MG63 (cell line): ENCODE results near the gene RYR1. TPM values are rescaled to one million over a fixed set of nuclear protein-coding genes. Genes with fewer than 3 reads are reported as not detected.
"Not testable (repeated sequence)": the region's sequence is repeated elsewhere in the genome, so short reads cannot be mapped to it uniquely, and the experiment has no call there.

Source experiments
- DNase-seq: peaks from one replicate; pipeline ENCODE4 v3.0.0-alpha.2; 2020
- H3K27me3 ChIP-seq: fragments of 250-450 bp; sonication (Bioruptor Pico); 2 replicates; pipeline ENCODE4 v1.5.1; 2020; ENCODE audit warnings: mild to moderate bottlenecking, moderate library complexity
- H3K36me3 ChIP-seq: fragments of 250-450 bp; sonication (Bioruptor Pico); 2 replicates; pipeline ENCODE4 v1.5.1; 2020; ENCODE audit warnings: mild to moderate bottlenecking, moderate library complexity
- H3K4me3 ChIP-seq: fragments of 250-450 bp; sonication (Bioruptor Pico); 2 replicates; pipeline ENCODE4 v1.5.1; 2020; ENCODE audit warnings: mild to moderate bottlenecking, moderate library complexity
- H3K9me3 ChIP-seq: fragments of 250-450 bp; sonication (Bioruptor Pico); 2 replicates; pipeline ENCODE4 v1.5.1; 2020; ENCODE audit warnings: mild to moderate bottlenecking, moderate library complexity
- total RNA-seq: library from RNA; depleted of rRNA; stranded (reverse); fragments of >200 nt; shearing (Covaris generic); gene quantifications from 2 replicates; pipeline ENCODE4 v1.2.3, GENCODE V29; 2014; ENCODE audit warnings: low replicate concordance

The RYR1 gene
- total RNA-seq, 1 experiment from 2014 or later, result not detected

DNA sequence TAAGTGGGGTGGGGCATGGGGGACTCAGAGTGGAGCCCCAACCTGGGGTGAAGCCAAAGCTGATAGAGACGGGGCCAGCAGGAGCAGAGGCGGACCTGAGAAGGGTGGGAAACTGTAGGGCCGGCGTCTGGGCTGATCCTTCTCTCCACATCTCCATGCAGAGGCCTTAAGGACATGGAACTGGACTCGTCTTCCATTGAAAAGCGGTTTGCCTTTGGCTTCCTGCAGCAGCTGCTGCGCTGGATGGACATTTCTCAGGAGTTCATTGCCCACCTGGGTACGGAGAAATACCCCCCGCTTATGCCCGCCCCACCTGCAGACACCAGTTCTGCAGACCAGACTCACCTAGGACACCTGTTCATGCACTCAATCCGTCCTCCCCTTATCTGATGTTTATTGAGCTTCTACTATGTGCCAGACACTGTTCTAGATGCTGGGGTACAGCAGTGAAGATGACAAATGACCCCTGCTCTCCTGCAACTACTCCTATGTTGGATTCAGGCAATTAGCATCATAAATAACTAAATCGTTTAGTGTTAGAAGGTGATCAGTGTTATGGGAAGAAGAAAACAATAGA lies 74.1 kb downstream of the RYR1 start:
- Histone ChIP-seq H3K36me3 (no peaks in the 10 kb centered on the region), H3K27me3 (peaks cover 11% of the 10 kb centered on the region), H3K9me3 (no peaks in the 10 kb centered on the region), H3K4me3 (no peak overlapping the region)
- DNase-seq, result no peak

DNA sequence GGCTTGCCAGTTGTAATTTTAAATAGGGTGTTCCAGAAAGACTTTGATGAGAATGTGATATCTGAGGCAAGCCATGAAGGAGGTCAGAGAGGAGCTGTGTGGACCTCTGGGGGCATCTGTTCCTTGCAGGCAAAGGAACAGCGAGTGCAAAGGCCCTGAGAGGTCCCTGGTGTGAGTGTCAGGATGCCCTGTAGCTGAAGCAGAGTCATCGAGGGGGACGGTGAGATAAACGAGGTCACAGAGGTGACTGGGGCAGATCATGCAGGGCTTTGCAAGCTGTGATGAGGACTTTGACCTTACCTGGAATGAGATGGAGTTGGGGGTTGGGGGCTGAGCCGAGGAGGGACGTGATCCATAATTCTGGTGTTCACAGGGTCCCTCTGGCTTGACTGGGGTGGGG lies 75.0 kb downstream of the RYR1 start:
- Histone ChIP-seq H3K4me3 (no peak overlapping the region), H3K9me3 (no peaks in the 10 kb centered on the region), H3K27me3 (peaks cover 14% of the 10 kb centered on the region), H3K36me3 (no peaks in the 10 kb centered on the region)
- no peak for DNase-seq

DNA sequence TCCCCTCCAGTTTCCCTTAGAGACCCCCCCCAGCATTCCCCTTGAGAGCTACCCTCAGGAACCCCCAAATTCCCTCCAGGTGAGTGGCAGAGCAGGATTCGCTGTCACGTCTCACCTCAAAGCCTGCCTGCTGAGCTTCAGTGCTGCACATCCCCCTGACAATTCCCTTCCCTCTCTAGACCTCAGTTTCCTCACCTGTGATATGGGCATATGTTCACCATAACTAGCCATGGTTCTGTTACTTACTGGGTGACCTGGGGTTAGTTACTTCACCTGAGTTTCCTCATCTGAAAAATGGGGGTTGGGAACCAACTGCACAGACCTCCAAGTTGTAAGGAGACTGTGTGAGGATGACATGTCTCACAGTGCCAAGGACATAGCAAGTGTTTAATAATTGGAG lies 75.5 kb downstream of the RYR1 start:
- DNase-seq, result no peak

DNA sequence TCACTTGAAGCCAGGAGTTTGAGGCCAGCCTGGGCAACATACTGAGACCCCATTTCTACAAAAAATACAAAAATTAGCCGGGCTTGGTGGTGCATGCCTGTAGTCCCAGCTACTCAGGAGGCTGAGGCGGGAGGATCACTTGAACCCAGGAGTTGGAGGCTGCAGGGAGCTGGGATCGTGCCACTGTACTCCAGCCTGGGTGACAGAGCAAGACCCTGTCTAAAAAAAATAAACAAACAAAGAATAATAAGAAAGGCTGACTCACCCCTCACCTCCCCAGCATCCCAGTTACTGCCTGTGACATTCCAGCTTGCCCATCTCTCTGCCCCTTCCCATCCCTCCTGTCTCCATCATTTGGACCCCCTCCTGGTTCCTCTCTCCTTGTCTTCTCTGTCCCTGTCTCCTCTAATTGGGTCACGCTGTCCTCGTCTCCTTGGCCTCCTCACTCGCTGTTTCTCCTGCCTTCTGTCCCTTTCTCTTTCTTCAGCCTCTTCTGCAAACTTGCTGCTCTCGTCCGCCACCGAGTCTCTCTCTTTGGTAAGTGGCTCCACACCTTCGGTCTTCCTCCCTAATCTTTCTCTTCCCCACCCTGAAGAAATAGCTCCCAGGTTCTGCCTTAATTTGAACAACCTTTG lies 77.7 kb downstream of the RYR1 start:
- H3K27me3 ChIP-seq, result peaks cover 18% of the 10 kb centered on the region; the same call in 1 of the 2 replicates
- H3K36me3 ChIP-seq, result no peaks in the 10 kb centered on the region
- no peaks in the 10 kb centered on the region for H3K9me3 ChIP-seq
- no peak for DNase-seq
- H3K4me3 ChIP-seq, result no peak overlapping the region

More for the DNA sequence above, 75.5 kb downstream of the RYR1 start:
- no peaks in the 10 kb centered on the region for H3K36me3 ChIP-seq
- H3K27me3 ChIP-seq, result peaks cover 18% of the 10 kb centered on the region; the same call in 1 of the 2 replicates
- no peaks in the 10 kb centered on the region for H3K9me3 ChIP-seq
- H3K4me3 ChIP-seq, result no peak overlapping the region

DNA sequence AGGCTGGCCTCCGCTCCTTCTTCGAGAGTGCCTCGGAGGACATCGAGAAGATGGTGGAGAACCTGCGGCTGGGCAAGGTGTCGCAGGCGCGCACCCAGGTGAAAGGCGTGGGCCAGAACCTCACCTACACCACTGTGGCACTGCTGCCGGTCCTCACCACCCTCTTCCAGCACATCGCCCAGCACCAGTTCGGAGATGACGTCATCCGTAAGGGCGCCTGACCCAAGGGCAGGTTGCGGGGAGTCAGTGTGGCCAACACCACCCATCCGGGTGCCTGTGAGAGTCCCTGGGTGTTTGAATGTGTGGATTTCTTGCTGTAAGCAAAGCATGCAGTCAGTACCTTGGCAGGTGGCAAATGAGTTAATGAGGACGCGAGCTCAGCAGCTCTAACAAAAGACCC lies 78.8 kb downstream of the RYR1 start:
- DNase-seq, result no peak
- Histone ChIP-seq H3K36me3 (no peaks in the 10 kb centered on the region), H3K27me3 (peaks cover 18% of the 10 kb centered on the region; the same call in 1 of the 2 replicates), H3K9me3 (no peaks in the 10 kb centered on the region), H3K4me3 (no peak overlapping the region)

DNA sequence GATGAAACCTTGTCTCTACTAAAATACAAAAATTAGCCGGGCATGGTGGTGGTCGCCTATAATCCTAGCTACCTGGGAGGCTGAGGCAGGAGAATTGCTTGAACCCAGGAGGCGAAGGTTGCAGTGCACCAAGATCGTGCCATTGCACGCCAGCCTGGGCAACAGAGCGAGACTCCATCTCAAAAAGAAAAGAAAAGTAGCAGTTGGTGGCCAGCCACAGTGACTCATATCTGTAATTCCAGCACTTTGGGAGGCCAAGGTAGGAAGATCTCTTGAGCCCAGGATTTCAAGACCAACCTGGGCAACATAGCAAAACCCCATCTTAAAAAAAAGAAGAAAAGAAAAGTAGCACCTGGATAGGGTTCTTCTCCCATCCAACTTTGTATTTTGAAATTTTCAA lies 79.7 kb downstream of the RYR1 start:
- DNase-seq, H3K36me3 ChIP-seq, H3K9me3 ChIP-seq, H3K4me3 ChIP-seq: not testable (repeated sequence)
- peaks cover 18% of the 10 kb centered on the region; the same call in 1 of the 2 replicates for H3K27me3 ChIP-seq

DNA sequence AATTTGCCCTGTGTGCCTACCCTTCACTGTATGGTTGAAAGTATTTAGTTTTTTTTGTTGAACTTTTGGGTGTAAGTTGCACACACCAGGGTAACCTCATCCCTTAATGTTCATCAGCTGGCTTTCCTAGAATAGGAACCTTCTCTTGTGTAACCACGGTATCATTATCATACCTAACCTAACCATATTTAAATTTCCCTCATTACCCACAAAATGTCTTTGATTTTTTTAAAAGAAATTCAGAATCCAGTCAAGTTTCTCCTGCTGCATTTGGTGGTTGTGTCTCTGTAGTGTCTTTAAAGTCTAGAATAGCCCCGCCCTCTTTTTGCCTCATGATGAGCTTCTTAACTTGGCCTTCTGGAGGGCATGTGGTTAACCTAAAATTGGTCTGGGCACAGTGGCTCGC lies 80.3 kb downstream of the RYR1 start:
- Histone ChIP-seq H3K4me3 (no peak overlapping the region), H3K36me3 (no peaks in the 10 kb centered on the region), H3K27me3 (peaks cover 15% of the 10 kb centered on the region; the same call in 1 of the 2 replicates), H3K9me3 (no peaks in the 10 kb centered on the region)
- DNase-seq, result no peak

DNA sequence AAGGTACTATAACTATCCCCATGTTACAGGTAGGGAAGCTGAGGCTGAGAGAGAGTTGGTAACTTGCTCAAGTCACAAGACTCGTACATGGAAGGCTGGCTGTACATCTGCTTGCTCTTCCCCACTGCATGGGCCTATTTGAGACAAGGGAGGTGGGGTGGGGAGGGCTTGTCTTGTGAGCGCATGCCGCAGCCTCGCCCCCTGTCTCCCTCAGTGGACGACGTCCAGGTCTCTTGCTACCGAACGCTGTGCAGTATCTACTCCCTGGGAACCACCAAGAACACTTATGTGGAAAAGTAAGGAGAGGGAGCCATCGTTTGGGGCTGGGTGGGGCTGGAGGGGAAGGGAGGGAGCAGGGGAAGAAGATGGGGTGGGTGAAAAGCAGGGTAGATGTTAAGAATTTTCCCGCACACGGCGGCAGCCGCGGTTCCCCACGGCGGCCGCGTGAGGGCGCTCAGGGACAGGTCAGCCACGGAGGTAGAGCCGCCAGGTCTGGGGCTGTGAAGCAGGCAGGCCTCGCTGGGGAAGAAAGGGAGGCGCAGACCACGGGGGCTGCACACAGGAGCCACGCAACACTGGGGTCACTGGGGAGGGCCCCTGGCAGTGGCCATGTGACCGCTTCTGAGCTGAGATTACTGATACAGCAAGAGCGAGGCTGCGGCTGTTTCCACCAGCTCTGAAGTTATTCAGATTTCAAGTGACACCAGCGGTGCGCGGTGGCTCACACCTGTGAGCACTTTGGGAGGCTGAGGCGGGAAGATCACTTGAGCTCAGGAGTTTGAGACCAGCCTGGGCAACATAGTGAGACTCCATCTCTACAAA lies 81.5 kb downstream of the RYR1 start:
- no peak overlapping the region for H3K4me3 ChIP-seq
- H3K36me3 ChIP-seq, result no peaks in the 10 kb centered on the region
- H3K9me3 ChIP-seq, result no peaks in the 10 kb centered on the region
- peak; percentile 54 for DNase-seq
- H3K27me3 ChIP-seq, result peaks cover 11% of the 10 kb centered on the region; the same call in 1 of the 2 replicates

DNA sequence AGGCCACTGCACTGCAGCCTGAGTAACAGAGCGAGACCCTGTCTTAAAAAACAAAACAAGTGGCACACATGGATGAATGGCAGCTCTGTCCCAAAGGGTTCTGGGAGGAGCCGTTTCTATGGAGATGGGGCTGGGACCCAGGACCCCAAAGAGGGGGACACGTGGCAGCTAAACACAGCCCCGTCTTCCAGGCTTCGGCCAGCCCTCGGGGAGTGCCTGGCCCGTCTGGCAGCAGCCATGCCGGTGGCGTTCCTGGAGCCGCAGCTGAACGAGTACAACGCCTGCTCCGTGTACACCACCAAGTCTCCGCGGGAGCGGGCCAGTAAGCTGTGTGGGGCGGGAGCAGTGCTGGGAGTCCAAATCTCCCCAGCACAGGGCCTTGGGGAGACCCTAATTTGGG lies 82.4 kb downstream of the RYR1 start:
- H3K36me3 ChIP-seq, result no peaks in the 10 kb centered on the region
- no peak for DNase-seq
- no peak overlapping the region for H3K4me3 ChIP-seq
- H3K9me3 ChIP-seq, result no peaks in the 10 kb centered on the region
- H3K27me3 ChIP-seq, result peaks cover 13% of the 10 kb centered on the region; the same call in 1 of the 2 replicates

DNA sequence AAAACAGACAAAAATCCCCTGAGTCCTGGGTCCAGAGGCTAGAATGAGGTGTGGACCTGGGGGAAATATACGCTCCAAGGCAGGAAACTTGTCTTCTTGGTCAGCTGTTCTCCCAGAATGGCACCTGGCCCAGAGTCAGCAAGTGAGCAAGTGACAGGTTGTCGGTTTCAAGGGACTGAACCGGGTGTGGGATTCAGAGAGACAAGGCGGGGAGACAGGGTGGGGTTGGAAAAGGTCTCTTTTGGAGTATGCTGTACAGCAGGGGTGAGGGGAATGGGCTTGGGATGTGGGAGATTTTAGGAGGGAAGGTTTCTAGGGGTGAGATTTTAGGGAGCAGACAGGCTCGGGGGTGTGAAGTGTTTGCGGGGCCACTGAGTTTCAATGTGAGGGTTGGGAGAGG lies 83.3 kb downstream of the RYR1 start:
- no peaks in the 10 kb centered on the region for H3K36me3 ChIP-seq
- H3K4me3 ChIP-seq, result no peak overlapping the region
- no peak for DNase-seq
- H3K9me3 ChIP-seq, result no peaks in the 10 kb centered on the region
- H3K27me3 ChIP-seq, result peaks cover 13% of the 10 kb centered on the region; the same call in 1 of the 2 replicates

DNA sequence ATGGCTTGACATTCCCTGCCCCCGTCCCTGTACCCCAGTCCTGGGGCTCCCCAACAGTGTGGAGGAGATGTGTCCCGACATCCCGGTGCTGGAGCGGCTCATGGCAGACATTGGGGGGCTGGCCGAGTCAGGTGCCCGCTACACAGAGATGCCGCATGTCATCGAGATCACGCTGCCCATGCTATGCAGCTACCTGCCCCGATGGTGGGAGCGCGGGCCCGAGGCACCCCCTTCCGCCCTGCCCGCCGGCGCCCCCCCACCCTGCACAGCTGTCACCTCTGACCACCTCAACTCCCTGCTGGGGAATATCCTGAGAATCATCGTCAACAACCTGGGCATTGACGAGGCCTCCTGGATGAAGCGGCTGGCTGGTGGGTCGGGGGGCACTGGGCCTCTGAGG lies 83.8 kb downstream of the RYR1 start:
- Histone ChIP-seq H3K36me3 (no peaks in the 10 kb centered on the region), H3K27me3 (peaks cover 13% of the 10 kb centered on the region; the same call in 1 of the 2 replicates), H3K4me3 (no peak overlapping the region), H3K9me3 (no peaks in the 10 kb centered on the region)
- no peak for DNase-seq

DNA sequence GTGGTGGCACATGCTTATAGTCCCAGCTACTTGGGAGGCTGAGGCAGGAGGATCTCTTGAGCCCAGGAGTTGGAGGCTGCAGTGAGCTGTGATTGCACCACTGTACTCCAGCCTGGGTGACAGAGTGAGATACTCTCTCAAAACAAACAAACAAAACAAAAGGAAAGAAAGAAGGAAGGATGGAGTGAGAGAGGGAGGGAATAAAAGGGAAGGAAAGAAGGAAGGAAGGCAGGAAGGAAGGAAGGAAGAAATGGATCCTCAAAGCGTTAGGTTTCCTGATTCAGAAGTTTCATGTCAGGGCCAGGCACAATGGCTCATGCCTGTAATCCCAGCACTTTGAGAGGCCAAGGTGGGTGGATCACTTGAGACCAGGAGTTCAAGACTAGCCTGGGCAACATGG lies 84.5 kb downstream of the RYR1 start:
- not testable (repeated sequence) for H3K4me3 ChIP-seq, DNase-seq
- peaks cover 10% of the 10 kb centered on the region; the same call in 1 of the 2 replicates for H3K27me3 ChIP-seq

DNA sequence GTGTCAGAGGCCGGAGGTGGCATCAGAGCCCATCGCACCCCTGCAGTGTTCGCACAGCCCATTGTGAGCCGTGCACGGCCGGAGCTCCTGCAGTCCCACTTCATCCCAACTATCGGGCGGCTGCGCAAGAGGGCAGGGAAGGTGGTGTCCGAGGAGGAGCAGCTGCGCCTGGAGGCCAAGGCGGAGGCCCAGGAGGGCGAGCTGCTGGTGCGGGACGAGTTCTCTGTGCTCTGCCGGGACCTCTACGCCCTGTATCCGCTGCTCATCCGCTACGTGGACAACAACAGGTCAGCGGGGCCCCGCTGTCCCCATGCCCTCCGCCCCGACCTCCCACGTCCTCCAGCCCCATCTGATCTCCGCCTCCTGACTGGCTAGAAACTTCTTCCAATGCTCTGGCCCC lies 85.7 kb downstream of the RYR1 start:
- H3K4me3 ChIP-seq, result no peak overlapping the region
- no peaks in the 10 kb centered on the region for H3K9me3 ChIP-seq
- H3K27me3 ChIP-seq, result peaks cover 7% of the 10 kb centered on the region; the same call in 1 of the 2 replicates
- no peaks in the 10 kb centered on the region for H3K36me3 ChIP-seq
- no peak for DNase-seq

More for the DNA sequence above, 84.5 kb downstream of the RYR1 start:
- H3K9me3 ChIP-seq, H3K36me3 ChIP-seq: not testable (repeated sequence)

DNA sequence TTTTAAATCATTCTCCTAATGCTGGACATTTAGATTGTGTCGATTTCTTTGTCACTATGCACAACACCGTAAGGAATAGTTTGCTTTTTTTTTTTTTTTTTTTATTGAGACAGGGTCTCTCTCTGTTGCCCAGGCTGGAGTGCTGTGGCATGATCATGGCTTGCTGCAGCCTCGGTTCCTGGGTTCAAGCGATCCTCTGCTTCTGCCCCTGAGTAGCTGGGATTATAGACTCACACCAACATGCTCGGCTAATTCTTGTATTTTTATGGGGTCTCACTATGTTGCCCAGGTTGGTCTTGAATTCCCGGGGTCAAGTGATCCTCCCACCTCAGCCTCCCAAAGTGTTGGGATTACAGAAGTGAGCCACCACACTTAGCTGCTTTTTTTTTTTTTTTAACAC lies 86.5 kb downstream of the RYR1 start:
- Histone ChIP-seq H3K27me3 (peaks cover 7% of the 10 kb centered on the region; the same call in 1 of the 2 replicates), H3K4me3 (no peak overlapping the region), H3K9me3 (no peaks in the 10 kb centered on the region), H3K36me3 (no peaks in the 10 kb centered on the region)
- no peak for DNase-seq

DNA sequence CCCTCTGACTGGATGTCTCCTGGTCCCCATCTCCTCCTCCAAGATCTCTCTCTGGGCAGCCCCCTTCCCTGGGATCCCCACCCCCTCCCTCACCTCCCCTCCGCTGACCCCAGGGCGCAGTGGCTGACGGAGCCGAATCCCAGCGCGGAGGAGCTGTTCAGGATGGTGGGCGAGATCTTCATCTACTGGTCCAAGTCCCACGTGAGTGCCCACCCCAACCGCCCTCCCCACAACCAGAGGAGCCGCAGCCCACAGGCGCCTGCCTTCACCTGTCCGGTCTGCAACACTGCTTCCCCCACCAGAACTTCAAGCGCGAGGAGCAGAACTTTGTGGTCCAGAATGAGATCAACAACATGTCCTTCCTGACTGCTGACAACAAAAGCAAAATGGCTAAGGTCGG lies 89.4 kb downstream of the RYR1 start:
- no peak for DNase-seq
- Histone ChIP-seq H3K9me3 (no peaks in the 10 kb centered on the region), H3K27me3 (peaks cover 7% of the 10 kb centered on the region; the same call in 1 of the 2 replicates), H3K36me3 (no peaks in the 10 kb centered on the region), H3K4me3 (no peak overlapping the region)

DNA sequence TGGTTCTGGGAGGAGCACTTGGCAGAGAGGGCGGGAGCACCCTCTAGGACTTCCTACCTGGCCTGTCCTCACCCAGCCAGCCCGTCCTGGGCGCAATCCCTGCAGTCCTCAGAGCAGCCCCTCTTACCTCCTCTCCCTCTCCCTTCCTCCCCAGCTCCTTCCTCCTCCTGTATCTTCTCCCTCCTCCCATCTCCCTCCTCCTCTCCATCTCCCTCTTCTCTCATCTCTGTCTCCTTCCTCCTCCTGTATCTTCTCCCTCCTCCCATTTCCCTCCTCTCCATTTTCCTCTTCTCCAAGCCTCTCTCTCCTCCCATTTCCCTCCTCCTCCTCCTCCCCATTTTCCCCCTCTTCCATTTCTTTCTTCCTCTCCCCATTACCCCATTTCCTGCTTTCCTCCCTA lies 89.8 kb downstream of the RYR1 start:
- H3K4me3 ChIP-seq, result no peak overlapping the region
- DNase-seq, result no peak
- no peaks in the 10 kb centered on the region for H3K36me3 ChIP-seq
- peaks cover 7% of the 10 kb centered on the region; the same call in 1 of the 2 replicates for H3K27me3 ChIP-seq
- H3K9me3 ChIP-seq, result no peaks in the 10 kb centered on the region

DNA sequence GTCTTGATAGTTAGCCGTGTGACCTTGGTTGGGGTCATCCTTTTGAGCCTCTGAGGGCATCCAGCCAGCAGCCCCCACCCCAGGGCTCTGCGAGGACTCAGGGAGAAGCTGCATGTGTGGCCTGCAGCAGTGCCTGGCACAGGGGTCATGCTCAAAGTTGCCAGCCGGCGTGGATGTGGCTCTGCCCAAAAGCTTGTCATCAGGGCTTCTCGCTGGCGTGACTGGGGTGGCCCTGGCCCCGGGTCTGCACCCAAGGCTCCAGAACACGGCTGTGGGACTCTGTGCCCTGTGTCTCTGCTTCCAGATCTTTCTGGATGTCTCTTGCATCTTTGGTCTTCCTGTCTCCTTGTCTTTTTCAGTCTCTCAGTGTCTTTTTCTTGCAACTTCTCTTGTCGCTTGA lies 90.9 kb downstream of the RYR1 start:
- Histone ChIP-seq H3K4me3 (no peak overlapping the region), H3K27me3 (peaks cover 13% of the 10 kb centered on the region; the same call in 1 of the 2 replicates), H3K36me3 (no peaks in the 10 kb centered on the region), H3K9me3 (no peaks in the 10 kb centered on the region)
- no peak for DNase-seq
